Fibroblast of skin of left quadriceps (primary cell): ENCODE measurements around the gene WASF2.

Experiments used
- DNase-seq, 2 experiments: peaks; one replicate each; pipeline ENCODE4 v3.0.0-alpha.2; 2013; ENCODE audit warnings: low read depth in 2 of 2

The WASF2 gene

DNA sequence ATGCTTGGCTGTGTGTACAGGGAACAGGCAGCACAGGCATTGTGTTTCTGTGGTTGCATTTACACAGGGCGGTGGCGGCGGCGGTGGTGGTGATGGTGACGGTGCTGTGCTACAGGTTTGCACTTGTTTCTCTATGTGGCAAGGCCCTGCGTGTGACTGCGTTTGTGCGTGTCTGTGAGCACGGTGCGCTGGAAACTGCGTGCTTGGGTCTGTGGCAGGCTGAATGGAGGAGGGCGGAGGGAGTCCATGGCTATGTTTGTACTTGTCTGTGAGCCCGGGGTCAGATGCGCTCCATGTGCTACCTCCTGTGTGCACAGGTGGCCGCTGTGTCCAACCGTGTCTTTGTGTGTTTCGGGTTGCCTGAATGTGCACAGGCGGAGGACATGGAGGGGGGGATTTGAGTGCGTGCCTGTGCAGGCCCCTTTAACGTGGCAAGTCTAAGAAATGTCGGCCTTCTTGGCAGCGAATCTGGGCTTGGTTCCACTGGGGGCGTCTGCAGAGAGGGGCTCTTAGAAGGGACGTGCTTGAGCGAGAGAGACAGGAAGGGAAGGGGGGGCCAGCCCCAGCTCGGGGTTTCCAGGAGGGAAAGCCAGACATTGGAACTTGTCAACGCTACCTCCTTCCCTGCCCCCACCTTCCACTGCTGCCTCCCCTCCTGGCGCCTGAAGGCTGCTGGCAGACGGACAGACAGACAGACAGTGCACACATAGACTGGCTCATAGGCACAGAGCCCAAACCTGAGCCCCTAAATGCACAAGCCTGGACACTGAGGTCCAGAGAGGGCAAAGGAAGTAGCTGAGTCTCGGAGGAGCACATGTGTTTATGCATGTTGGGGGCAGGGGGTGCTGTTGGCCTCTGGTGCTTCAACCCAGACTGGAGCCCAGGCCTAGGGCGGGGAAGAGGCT, 32.7 kb upstream of the WASF2 start:
- no peak for DNase-seq

DNA sequence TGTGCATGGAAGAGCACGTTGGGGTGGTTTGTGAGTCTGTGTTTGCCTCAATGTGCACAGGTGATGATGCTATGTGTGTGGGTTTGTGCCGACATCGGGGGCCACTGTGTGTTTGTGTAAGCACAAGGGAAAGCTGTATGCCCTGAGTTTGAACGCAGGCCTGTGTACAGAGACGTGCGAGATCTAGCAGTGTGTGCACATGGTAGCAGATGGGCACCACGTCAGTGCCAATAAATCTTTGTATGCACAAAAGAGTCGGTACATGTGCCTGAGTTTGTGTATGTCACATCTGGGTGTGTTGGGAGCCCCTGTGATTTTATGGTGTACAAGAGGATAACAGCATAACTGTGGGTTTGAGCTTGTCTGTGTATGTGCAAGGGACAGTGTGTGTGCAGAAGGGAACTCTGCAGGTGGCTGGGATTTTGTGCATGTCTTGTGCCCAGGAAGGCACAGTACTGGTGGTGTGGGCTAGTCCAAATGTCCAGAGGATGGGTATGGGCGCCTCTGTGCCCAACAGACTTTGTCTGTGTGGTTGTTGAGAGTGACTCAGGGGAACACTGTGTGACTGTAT, 32.0 kb upstream of the WASF2 start:
- DNase-seq, result no peak

DNA sequence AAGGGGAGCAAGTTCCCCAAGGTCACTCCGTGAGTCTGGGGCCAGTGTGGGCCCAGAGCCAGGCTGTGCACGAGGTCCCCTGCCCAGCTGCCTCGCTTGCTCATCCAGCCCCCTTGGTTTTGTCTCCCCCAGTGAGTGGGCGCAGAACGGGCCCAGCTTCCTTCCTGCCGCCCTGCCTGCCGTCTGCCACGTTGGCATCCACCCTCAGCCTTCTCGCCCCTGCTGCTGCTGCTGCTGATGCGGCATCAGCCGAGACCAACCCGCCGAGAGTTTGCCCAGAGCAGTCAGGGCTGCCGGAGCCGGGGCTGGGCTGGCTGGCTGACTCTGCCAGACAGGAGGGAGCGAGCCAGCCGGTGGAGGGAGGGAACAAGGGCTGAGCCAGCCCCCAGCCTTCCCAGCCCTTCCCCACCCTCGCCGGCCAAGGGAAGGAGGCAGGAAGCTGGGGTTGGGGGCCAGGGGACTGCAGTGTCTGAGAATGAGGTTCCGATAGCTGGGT, 31.4 kb upstream of the WASF2 start:
- no peak for DNase-seq

DNA sequence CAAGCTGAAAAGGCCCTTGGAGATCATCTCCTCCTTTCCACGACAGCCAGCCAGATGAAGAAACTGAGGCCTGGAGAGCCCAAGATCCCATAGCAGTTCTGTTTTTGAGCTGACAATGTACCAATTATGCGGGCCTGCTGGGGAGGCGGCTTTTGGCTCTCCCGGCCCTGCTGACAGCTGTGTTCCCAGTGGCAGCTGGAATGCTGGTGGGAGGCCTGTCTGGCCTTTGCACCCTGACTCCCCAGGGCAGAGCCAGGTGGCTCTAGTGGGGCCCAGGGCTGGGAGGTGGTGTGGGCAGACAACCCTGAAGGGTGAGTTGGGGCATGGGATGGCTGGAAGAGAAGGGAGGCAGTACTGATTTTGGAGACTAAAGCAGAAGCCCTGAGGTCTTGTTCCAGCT, 30.7 kb upstream of the WASF2 start:
- no peak for DNase-seq

DNA sequence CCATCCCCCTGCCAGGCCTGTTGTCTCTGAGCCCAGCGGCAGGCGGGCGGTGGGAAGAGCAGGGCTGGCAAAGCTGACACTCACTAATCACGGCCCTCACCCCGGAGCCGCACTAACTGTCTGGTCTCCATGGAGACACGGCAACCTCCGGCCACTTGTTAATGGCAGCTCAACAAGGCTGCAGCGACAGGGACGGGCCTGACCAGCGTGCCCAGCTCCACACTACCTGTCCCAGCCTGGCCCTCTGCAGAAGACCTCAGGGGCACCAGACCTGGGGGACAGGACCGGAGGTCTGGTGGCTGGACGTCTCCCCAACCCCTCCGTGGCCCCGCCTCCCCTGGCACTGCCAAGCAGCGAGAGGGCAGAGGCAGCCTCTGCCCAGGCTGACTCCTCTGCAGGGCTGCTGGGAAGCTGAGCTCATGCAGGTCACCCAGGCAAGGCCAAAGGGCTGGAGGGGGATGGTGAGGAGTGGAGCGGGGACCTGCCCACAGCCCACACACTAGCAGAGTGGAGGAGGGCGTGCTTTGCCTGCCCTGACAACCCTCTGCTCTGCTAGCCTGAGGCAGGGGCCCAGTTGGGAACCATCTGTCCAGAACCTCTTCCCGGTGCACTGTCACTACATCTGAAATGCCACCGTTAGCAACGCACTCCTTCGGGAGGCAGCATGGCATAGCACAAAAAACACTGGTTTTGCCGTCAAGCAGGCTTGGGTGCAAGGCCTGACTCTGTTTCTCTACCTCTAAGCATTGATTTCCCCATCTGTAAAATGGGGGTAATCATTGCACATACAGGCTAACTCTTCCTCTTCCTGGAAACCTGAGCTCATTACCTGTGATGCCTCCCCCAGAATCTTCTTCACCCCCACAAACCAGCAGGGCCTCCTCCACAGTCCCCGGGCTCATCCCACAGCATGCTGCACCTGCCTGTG, 29.6 kb upstream of the WASF2 start:
- no peak for DNase-seq

DNA sequence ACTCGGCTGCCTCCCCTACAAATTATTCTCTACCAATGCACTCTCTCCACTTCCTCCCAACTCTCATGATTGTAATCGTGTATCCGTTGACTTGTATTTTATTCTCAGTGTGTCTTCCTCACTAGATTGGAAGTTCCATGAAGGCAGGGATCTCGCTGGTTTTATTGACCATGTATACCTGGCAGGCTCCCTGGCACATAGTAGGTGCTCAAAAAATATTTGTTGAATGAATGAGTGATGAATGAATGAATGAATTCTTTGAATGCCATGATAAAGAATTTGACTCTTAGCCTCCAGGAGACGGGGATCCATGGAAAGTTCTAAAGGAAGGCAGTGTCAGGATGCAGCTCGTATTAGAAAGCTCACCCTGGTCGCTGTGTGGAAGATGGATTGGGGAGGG, 28.8 kb upstream of the WASF2 start:
- DNase-seq, result no peak

DNA sequence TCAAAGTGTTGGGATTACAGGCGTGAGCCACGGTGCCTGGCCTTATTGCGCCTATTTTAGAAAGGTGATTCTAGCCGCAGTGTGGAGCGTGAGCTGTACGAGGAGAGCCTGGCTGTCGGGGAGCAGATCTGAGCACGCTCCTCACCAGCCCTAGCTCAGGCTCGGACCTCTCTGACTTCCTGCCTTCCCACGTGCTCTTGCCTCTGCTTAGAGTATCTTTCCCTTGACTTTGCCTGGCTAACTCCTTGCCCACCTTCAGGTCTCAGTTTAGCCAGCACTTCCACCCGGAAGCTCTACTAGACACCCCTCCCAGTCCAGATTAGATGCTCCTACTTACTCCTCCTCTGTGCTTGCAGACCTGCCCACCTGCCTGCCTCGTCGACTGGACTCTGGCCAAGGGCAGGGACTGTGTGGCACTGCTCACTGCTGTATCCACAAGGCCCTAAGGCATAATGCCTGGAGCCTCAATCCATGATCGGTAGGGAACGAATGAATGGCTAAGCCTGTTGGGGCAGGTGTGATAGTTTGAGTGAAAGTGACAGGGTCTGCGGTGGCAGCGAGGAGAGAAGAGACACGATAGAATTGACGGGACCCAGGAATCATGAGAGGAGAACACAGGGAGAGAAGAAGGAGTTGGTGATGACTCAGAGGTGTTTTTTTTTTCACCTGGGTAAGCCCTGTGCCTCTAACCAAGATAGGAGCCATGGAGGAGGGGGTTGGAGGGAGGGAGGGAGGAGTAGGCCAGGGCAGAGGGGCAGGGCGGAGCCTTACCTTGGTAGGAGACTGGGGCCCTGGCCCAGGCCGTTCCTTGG, 28.1 kb upstream of the WASF2 start:
- no peak for DNase-seq

DNA sequence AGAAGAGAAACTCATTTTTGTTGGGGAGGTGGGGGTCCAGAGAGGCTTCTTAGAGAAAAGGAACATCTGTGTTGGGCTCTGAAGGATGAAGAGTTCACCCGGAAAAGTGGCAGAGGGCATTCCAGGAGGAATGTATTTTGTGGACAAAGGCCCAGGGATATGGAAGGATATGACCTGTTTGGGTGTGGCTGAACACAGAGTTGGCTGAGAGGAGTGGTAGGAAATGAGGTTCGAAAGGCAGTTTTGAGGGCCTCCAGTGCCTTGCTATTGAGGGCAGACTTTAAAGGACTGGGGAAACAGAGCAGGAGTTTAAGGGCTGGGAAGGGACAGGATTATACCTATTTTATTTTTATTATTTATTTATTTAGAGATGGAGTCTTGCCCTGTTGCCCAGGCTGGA, 27.3 kb upstream of the WASF2 start:
- no peak for DNase-seq

DNA sequence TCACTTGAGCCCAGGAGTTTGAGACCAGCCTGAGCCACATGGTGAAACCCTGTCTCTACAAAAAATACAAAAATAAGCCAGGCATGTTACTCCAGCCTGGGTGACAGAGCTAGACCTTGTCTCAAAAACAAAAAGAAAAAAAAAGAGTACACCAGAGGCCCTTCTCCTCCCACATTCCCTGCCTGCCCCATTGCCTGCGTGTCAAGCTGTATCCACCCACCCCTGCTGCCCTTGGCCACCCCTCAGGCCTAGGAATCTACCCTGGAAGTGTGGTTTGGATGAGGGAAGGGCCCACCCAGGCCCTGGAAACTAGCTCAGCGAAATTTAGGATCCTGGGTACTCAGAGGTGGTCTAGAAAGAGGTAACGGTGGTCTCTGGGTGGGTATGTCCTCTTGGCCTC, 25.7 kb upstream of the WASF2 start:
- DNase-seq, result no peak

DNA sequence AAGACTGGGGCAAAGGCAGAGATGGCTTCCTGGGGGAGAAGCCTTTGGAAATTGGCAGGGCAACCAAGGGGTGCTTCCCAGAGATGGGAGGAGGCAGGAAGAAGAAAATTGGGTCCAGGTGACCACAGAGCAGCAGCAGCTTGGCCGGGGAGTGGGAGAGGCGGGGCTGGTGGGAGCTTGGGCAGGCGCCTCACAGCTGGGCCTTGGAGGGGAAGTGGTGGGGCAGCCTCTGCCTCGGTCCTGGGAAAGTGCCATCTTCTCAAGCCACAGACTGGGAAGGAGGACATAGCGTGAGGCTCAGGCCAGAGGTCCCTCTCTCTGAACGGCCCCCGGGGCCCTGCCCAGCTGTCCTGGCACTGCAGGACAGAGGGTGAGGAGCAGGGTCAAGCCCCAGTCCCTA, 24.0 kb upstream of the WASF2 start:
- no peak for DNase-seq

DNA sequence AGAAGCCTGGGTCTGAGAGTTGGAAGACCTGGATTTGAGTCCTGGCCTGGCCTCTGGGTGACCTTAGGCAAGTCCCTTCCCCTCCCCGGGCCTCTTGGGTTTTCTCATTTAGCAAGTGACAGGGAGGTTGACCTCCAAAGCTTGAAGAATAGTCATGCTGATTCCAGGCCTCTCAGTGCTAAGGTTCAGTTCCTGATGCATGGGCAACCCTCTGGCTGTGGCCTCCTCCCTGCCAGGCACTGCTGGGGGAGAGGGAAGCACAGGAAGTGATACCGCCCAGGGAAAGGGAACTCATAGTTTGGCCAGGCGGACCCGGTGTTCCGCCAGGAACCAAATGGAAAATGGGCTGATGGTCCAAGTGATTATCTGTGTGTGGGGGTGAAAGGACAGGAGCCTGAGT, 23.6 kb upstream of the WASF2 start:
- no peak for DNase-seq

DNA sequence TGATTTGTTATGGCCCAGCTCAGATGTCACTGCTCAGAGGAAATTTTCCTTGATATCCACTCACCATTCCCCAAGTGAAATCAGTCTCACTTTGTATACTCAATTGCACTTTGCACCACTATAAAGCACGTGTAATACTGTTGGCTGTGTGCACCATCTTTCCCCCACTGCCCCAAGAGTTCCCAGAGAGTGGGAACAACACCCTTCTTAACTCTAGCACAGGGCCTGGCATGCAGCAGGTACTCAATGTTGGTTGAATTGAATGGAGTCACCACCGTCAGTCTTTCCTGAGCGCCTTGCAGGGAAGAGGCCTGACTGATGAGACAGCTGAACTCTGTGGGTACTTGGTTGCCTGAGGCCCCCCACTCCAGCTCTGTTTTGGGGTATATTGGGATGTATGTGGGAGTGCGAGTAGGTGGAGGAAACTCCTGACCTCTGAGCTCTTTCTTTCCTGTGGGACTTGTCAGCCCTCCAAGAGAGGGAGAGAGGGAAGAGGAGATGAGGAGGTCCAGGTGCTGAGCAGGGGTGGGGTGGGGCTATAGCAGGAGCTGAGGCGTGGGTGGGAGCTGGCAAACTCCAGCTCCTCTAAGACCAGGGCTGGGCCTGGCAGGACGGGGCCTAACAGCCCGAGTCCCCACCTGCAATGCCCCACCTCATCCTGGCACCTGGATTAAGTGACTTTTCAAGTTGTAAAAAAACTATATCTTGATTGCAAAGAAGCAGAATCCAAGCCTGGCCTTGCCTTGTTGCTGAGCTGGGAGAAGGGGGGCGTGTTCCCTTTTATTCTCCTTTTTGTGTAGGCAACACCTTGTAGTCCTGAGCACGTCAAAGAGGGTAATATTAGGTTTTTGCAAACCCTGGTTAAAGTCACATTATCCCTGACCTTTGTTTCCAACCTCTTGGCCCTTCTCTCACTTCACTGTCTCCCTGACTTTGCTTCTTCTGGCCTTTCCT, 19.4 kb upstream of the WASF2 start:
- DNase-seq, result no peak

DNA sequence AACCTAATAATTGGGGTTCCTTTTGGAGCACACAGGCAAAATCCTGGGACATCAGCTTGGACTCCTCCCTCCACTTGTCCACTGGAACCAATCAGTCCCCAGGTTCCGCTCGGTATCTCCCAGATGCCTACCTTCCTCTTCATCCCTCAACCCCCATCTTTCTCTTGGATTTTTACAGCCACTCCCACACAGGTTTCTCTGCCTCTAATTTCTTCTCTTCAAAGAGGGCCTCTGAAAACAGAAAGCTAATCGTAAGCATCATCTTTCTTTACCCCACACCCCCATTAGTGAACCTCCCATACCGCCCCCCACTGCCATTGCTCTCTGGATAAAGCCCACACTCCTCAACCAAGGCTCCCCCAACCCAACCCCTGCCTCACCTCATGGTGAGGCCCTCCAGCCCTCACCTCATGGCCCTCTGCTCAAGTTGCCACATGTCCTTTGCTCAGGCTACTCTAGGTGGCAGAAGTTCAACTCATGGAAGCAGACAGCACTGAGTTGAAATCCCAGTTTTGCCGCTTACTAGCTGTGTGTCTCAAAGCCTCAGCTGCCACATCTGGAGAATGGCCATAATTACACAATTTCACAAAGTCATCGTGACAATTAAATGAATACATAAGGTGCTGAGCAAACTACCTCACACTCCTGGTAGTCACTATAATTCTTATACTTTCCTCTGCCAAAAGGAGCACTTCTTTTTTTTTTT, 18.1 kb upstream of the WASF2 start:
- no peak for DNase-seq

DNA sequence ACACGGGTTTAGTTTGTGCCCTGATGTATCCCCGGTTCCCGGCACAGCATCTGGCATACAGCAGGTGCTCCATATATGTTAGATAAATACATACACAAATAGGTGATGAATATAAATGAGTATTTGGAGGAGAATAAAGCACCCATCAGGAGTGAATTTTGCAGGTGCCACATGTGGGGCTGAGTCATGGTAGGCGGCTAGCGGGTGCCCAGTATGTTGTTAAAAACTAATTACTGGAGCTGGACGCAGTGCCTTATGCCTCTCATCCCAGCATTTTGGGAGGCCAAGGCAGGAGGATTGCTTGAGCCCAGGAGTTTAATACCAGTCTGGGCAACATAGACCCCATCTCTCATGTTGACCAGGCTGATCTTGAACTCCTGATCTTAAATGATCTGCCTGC, 16.7 kb upstream of the WASF2 start:
- no peak for DNase-seq

DNA sequence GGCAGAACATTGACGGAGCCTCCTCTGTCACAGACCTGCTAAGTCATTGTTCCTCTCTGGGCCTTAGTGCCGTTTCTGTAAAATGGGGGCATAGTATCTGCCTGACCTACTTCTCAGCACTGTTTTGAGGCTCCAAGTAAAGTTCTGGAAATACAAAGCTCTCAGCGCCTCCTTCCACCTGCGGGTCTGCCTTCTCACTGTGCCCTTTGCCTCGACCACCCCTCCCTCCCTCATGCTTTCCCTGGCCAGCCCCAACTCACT, 15.4 kb upstream of the WASF2 start:
- DNase-seq, result no peak

DNA sequence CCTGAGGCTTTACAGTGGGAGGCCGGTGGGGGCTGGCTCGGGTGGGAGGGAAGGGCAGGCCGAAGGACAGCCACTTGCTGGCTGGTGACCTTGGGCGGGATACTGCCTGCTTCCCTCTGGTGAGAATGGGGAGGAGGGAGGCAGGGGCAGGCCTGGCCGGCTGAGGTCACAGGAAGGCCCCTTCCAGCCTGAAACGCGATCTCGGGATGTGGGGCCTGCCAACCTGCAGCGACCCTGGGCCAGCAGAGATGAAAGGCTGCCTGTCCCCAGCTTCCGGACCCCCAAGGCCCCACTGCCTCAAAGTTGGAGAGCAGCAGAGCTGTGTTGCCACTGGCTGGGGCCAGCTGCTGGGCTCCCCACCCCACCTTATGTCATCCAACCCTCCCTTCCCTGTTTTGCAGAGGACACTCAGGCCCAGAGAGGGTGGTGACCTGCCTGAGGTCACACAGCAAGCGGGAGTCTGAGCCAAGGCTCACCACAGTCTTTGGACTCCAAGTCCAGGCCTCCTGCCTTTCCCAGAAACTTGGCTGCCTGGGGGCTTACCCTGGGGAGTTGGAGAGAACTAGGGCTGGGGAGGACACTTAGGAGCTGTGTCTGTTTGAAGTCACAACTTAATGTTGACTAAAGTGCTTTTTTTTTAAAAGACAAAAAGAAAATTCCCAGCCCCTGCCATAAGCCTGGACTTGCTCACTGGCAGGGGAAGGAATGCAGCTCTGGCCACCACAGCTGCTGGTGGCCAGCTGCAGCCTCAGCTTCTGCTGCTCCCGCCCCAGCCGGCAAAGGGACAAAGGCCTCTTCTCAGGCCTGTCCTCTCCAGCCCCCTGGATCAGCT, 14.8 kb upstream of the WASF2 start:
- DNase-seq, result no peak

DNA sequence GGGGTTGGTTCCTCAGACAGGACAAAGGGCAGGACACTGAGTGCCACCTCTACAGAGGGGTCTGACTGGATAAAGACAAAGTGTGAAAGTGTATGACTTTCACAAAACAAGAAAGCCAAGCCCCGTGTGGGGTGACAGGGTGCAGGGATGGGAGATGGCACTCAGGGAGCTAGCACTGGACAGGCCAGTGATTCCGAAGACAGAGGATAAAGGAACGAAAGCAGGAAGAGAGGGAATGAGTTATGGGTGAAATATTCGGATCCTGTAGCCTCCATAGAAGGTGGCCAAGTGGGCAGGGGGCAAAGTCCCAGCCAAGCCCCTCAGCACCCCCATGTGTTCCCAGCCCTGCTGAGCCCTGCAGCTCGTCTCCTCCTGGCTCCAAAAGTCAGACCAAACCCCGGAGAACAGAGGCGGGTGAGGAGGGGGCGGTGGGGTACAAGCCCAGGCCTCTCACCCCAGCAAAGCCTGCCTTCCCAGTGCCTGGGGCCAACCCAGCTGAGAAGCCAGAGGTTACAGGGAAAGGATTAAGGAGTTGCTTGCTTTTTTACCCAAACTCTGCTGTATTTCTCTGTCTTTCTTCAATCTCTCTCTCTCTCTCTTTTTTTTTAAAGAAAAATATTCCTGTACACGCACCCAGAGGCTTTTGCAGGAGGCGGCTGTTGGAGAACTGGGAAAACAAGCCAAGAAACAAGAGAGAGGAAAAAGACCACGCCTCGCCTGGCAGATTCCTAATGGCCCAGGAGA, 14.0 kb upstream of the WASF2 start:
- DNase-seq, result no peak

DNA sequence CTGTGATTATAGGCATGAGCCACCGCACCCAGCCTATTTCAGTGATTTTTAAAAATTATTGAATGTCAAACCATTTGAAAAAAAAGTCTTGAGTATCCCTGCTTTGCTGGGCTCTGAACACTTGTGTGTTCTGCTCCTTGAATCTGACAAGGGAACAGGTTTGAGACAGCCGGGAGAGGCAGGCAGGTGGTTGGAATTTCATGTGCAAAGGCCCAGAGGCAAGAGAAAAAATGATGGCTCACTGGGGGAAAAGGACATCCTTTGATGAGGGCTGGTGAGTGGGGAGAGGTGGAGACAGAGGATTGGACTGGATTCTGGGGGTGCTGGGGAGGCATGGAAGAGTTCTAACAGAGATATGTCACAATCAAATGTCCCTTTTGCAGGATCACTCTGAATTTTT, 13.1 kb upstream of the WASF2 start:
- DNase-seq, result no peak
